ENCODE measurements around the gene NUDT22. TPM values are rescaled to one million over a fixed set of nuclear protein-coding genes. Genes with fewer than 3 reads are reported as not detected.

Gene NUDT22
- total RNA-seq, 1 experiment from 2014 or later, result 72.4 TPM

- H3K36me3 ChIP-seq (ENCODE audit: insufficient read depth, low read length, poor library complexity, severe bottlenecking), result peaks cover 51% of the 10 kb centered on the region
- no peak overlapping the region for H3K27ac ChIP-seq (ENCODE audit: low read depth, low read length, poor library complexity, severe bottlenecking)
- no TSS peak for BruUV-seq (replicated peaks)
- intact Hi-C loops (cut with micrococcal nuclease; ENCODE audit: unreplicated experiment), result no loop called here
- H3K4me3 ChIP-seq (ENCODE audit: low read depth, low read length, poor library complexity, severe bottlenecking), result no peak overlapping the region
- no peaks in the 10 kb centered on the region for H3K27me3 ChIP-seq (replicated peaks; ENCODE audit: insufficient read depth, low read depth, low read length, poor library complexity)
- ChIA-PET POLR2A (ENCODE audit: low non-redundant PET) (no interaction called here), CTCF (no interaction called here)
- H3K9me3 ChIP-seq (ENCODE audit: low read depth, low read length, poor library complexity, severe bottlenecking), result no peaks in the 10 kb centered on the region
- TF ChIP-seq EZH2 (IDR thresholded peaks at IDR 0.05; ENCODE audit: borderline replicate concordance, low read depth, low read length, poor library complexity, severe bottlenecking) (no peak), CTCF (conservative IDR thresholded peaks at IDR 0.05; ENCODE audit: low read depth, low read length) (no peak)
- peaks cover 9% of the 10 kb centered on the region for H3K4me1 ChIP-seq (ENCODE audit: insufficient read depth, low read length, poor library complexity, severe bottlenecking)
- DNase-seq (ENCODE audit: low spot score), result no peak
Measured at GRCh38 chr11:64255135-64256128, 29.4 kb downstream of the NUDT22 start.

DNA sequence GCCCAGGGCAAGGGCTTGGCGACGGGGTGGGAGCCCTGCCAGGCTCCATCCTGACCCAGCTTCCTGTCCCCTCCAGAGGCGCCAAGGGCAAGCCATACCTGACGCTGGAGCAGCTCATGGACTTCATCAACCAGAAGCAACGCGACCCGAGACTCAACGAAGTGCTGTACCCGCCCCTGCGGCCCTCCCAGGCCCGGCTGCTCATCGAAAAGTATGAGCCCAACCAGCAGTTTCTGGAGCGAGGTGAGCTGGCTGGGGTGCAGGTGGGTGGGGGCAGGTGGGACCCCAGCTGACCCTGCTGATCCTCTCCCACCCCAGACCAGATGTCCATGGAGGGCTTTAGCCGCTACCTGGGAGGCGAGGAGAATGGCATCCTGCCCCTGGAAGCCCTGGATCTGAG is 30.2 kb downstream of the NUDT22 start:
- no peak overlapping the region for H3K4me3 ChIP-seq (ENCODE audit: low read depth, low read length, poor library complexity, severe bottlenecking)
- TF ChIP-seq CTCF (conservative IDR thresholded peaks at IDR 0.05; ENCODE audit: low read depth, low read length) (no peak), EZH2 (IDR thresholded peaks at IDR 0.05; ENCODE audit: borderline replicate concordance, low read depth, low read length, poor library complexity, severe bottlenecking) (no peak)
- DNase-seq (ENCODE audit: low spot score), result no peak
- H3K36me3 ChIP-seq (ENCODE audit: insufficient read depth, low read length, poor library complexity, severe bottlenecking), result peaks cover 54% of the 10 kb centered on the region
- no TSS peak for BruUV-seq (replicated peaks)
- intact Hi-C loops (cut with micrococcal nuclease; ENCODE audit: unreplicated experiment), result no loop called here
- ChIA-PET CTCF (no interaction called here), POLR2A (ENCODE audit: low non-redundant PET) (interaction anchor here (0.5 kb wide), 1 partner anchor 92 kb away, joined by 4 read pairs; no protein-coding TSS in a partner anchor)
- H3K27ac ChIP-seq (ENCODE audit: low read depth, low read length, poor library complexity, severe bottlenecking), result no peak overlapping the region
- no peaks in the 10 kb centered on the region for H3K9me3 ChIP-seq (ENCODE audit: low read depth, low read length, poor library complexity, severe bottlenecking)
- peaks cover 4% of the 10 kb centered on the region for H3K4me1 ChIP-seq (ENCODE audit: insufficient read depth, low read length, poor library complexity, severe bottlenecking)
- no peaks in the 10 kb centered on the region for H3K27me3 ChIP-seq (replicated peaks; ENCODE audit: insufficient read depth, low read depth, low read length, poor library complexity)

DNA sequence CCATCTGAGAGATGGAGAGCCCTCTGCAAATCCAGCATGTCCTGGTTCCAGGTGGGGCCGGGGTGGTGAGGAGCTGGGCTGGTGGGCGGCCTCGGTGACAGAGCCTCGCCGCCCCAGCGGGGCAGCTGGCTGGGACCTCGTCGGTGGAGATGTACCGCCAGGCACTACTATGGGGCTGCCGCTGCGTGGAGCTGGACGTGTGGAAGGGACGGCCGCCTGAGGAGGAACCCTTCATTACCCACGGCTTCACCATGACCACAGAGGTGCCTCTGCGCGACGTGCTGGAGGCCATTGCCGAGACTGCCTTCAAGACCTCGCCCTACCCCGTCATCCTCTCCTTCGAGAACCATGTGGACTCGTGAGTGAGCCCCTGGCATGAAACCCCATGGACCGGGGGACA is 32.3 kb downstream of the NUDT22 start:
- no peak for TF ChIP-seq EZH2 (IDR thresholded peaks at IDR 0.05; ENCODE audit: borderline replicate concordance, low read depth, low read length, poor library complexity, severe bottlenecking)
- no peak for TF ChIP-seq CTCF (conservative IDR thresholded peaks at IDR 0.05; ENCODE audit: low read depth, low read length)
- CTCF ChIA-PET, result no interaction called here
- DNase-seq (ENCODE audit: low spot score), result no peak

More for the DNA sequence above, 32.3 kb downstream of the NUDT22 start:
- Histone ChIP-seq H3K4me3 (ENCODE audit: low read depth, low read length, poor library complexity, severe bottlenecking) (no peak overlapping the region), H3K4me1 (ENCODE audit: insufficient read depth, low read length, poor library complexity, severe bottlenecking) (no peaks in the 10 kb centered on the region), H3K27ac (ENCODE audit: low read depth, low read length, poor library complexity, severe bottlenecking) (no peak overlapping the region), H3K36me3 (ENCODE audit: insufficient read depth, low read length, poor library complexity, severe bottlenecking) (peaks cover 72% of the 10 kb centered on the region), H3K9me3 (ENCODE audit: low read depth, low read length, poor library complexity, severe bottlenecking) (no peaks in the 10 kb centered on the region), H3K27me3 (replicated peaks; ENCODE audit: insufficient read depth, low read depth, low read length, poor library complexity) (no peaks in the 10 kb centered on the region)
- POLR2A ChIA-PET (ENCODE audit: low non-redundant PET), result no interaction called here
- no TSS peak for BruUV-seq (replicated peaks)
- intact Hi-C loops (cut with micrococcal nuclease; ENCODE audit: unreplicated experiment), result no loop called here

Measured in A673 (cell line).